CMK (cell line): ENCODE measurements around the gene SRGAP3.

Experiments
- DNase-seq: peaks from one replicate; pipeline ENCODE4 v3.0.0-alpha.2; 2010; ENCODE audit warnings: low read depth

Gene SRGAP3

GRCh38 chr3:9012521-9012920 is 236.9 kb downstream of the SRGAP3 start:
- no peak for DNase-seq

GRCh38 chr3:9009976-9010545 is 239.4 kb downstream of the SRGAP3 start:
- no peak for DNase-seq

- no peak for DNase-seq
Measured at GRCh38 chr3:9008550-9009255, 240.7 kb downstream of the SRGAP3 start.

- DNase-seq: no peak
Measured at GRCh38 chr3:9007928-9008327, 241.5 kb downstream of the SRGAP3 start.

- no peak for DNase-seq
Measured at GRCh38 chr3:9007213-9007612, 242.2 kb downstream of the SRGAP3 start.

GRCh38 chr3:9000041-9000440 is 249.4 kb downstream of the SRGAP3 start:
- no peak for DNase-seq

GRCh38 chr3:8997151-8997550 is 252.3 kb downstream of the SRGAP3 start:
- DNase-seq: no peak

GRCh38 chr3:8996681-8997121 is 252.7 kb downstream of the SRGAP3 start:
- no peak for DNase-seq

- no peak for DNase-seq
Measured at GRCh38 chr3:8996216-8996615, 253.2 kb downstream of the SRGAP3 start.

GRCh38 chr3:8994226-8994625 is 255.2 kb downstream of the SRGAP3 start:
- DNase-seq: no peak

GRCh38 chr3:8993331-8993730 is 256.1 kb downstream of the SRGAP3 start:
- no peak for DNase-seq

GRCh38 chr3:8992854-8993253 is 256.6 kb downstream of the SRGAP3 start:
- DNase-seq: no peak

- DNase-seq: no peak
Measured at GRCh38 chr3:8992199-8992598, 257.2 kb downstream of the SRGAP3 start.

GRCh38 chr3:8990266-8991215 is 258.9 kb downstream of the SRGAP3 start:
- no peak for DNase-seq

GRCh38 chr3:8988791-8989558 is 260.5 kb downstream of the SRGAP3 start:
- no peak for DNase-seq

- DNase-seq: no peak
Measured at GRCh38 chr3:8988384-8988655, 261.1 kb downstream of the SRGAP3 start.

GRCh38 chr3:8987645-8988383 is 261.6 kb downstream of the SRGAP3 start:
- DNase-seq: peak; percentile 36

GRCh38 chr3:8987226-8987625 is 262.2 kb downstream of the SRGAP3 start:
- DNase-seq: no peak

GRCh38 chr3:8986741-8987140 is 262.7 kb downstream of the SRGAP3 start:
- no peak for DNase-seq

GRCh38 chr3:8985876-8986275 is 263.6 kb downstream of the SRGAP3 start:
- no peak for DNase-seq

GRCh38 chr3:8985411-8985831 is 264.0 kb downstream of the SRGAP3 start:
- no peak for DNase-seq

GRCh38 chr3:8984526-8984925 is 264.9 kb downstream of the SRGAP3 start:
- no peak for DNase-seq
